HG03442 (cell line): ENCODE measurements around the gene OGFOD3.
"Not testable (repeated sequence)": the region's sequence is repeated elsewhere in the genome, so short reads cannot be mapped to it uniquely, and the experiment has no call there.

ENCODE experiments used
- ATAC-seq: cut with Tn5 transposase; IDR thresholded peaks from one replicate; pipeline ENCODE4 v1.9.1; 2021; ENCODE audit warnings: mild to moderate bottlenecking, moderate library complexity; ENCODE audit not compliant: unreplicated experiment

The OGFOD3 gene

DNA sequence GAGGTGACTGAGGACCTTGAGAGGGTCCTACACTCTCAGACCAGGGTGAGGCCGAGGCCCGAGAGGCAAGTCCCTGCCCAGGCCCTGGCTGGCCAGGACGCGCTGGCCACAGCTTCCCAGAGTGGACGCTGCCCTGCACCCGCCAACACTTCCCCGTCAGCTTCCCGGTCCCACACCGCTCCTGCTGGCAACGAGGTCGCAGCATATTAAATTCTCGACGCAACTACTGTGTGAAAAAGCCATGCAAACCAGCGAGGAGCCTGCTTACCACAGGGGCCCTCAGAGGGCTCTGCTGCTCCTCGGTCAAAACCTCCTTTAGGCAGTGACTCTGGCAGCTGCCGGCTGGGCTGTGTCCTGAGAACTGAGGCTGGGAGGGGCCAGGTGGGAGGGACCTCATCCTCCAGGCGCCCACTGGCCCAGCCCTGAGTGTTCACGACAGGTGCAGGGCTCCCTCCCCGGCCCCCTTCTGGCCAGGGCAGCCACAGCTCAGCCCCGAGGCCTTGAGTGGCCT is 61.5 kb downstream of the OGFOD3 start:
- no peak for ATAC-seq

DNA sequence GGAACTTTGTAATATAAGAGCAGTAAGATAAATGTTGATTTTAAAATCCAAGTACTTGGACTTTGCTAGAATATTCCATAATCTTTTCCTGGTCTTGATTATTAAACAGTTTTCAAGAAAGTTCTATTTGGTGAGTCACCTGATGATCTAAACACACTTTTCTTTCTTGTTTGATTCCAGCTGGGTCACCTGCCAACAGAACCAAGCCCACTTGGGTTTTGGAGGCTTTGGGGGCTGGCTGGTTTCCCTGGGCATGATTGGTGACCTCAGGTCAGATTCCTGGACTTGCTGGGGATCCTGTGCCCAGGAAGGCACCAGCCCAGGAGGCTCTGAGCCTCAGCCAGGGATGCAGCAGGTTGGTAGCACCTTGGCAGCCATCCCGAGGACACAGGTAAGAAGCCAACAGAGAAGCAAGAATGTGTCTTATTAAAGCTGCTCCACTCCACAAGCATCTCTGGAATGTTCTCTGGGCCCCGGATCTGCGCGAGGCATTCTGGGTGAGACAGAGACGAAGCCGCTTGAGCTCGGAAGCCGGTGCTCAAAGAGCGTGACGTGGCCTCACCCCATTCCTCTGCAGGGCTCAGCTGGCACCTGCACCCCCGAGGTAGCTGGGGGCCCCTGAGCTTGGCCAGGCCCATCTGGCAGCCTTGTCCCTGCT is 62.5 kb downstream of the OGFOD3 start:
- ATAC-seq, result no peak

DNA sequence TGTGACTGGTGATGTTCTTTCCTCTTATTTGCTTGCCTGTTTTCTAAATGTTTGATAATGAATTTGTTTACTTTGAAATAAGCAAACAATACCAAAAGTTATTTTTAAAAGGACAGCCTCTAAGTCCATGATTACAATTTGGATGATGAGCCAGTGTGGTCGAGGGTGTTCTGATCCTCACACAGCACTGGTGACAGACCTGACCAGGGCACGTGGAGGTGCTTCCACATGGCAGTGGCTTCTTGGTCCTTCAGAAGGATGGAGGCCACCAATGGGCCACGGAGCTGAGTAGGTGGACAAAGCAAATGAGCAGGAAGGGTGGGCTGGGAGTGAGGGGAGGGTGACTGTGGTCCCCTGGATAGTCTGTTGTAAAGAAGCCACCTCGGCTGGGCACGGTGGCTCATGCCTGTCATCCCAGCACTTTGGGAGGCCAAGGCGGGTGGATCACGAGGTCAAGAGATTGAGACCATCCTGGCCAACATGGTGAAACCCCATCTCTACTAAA is 63.5 kb downstream of the OGFOD3 start:
- no peak for ATAC-seq

DNA sequence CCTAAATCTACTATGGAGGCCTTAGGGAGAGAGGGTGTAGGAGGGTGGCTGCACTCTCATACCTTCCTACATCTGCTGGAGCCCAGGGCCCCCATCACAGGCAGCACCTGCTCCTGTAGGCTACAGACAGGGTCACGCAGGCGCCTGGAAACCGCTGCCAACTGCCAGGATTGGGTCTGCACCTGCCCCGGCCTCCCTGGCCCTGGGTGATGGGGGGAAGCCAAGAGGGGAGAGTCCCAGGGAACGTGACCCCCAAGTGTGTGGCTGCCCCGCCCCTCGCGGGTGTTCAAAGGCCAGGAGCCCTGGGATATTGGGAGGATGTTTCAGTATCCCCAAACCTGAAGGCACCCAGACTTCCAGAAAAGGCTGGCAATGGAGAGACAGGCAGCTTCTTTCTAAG is 64.9 kb downstream of the OGFOD3 start:
- no peak for ATAC-seq

DNA sequence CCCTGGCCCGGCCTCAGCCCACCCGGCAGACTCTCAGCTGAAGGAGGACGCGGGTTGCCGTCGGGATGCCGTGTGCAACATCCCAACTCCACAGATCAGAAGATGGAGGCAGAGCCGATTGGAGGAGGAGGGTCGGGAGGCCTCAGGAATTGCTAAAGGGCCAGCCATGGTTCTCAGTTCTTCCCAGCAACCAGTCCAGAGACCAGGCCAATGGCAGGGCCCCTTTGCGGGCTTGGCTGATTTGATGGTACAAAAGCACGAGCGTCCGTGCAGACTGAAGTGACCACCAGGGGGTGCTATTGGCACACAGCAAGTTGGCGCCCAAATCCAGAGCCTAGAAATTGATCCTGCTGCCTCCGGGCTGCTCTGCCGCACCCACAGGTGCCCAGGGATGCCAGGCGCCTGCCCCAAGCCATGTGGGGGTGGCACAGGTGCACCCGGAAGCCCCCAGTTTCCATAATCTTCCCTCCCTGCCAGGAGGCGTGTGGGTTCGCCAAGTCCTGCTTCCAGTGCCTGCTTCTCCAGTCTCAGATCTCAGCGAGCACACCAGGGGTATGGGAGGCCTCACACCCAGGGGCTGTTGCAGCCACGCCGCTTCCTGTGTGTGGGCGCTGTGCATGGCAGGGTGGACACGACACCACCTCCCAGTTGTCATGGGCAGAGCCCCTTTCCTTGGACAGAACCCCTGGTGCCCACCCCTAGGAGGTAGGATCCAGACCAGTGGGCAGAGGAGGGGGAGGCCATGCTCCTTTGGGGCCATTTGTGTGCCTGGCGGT is 66.5 kb downstream of the OGFOD3 start:
- no peak for ATAC-seq

DNA sequence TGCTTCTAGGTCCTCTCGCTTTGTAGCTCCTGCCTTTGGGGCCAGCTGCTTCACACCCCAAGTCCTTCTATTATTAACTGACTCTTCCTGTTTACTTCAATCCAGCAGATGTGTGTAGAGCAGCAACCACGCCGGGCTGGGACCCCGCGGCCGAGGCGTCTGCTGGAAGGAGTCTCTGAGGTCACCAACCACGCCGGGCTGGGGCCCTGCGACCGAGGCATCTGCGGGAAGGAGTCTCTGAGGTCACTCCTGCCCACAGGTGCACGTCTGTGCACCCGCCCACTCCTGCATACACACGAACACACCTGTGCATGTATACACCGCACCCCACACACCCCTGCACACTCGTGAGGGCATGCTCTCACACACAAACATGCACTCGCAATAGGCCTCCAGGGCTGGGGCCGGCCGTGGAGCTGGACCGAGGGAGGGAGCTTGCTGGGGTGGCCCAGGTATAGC is 67.1 kb downstream of the OGFOD3 start:
- ATAC-seq, result no peak

DNA sequence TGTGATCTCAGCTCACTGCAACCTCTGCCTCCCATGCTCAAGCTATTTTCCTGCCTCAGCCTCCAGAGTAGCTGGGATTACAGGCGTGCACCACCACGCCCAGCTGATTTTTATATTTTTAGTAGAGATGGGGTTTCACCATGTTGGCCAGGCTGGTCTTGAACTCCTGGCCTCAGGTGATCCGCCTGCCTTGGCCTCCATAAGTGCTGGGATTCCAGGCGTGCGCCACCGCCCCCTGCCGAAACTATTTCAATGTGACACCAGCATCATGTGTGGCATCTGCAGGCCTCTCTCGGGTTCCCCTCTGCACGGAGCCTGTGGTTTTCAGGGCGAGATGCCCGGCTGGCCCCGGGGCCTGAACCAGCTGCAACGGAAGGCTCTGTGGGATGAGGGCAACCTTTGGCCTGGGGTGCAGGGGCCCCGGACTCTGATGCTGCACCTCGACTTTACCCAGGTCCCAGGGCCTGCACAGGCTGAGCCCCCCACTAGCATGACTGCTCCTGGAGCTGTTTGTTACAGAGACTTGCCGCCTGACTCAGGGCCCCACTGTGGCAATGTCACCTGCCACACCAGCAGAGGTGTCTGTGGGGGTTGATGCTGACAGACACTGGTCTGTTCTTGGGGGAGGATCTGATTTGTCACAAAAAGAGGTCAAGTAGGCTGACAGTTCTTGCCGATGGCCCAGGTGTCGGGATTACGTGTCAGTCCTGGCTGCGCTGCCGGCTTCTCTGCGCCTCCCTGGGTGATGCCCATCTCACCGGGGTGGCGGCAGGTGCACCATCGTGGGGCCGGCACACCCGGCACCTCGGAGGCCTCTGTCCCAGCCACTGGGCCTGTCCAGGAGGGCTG is 68.0 kb downstream of the OGFOD3 start:
- no peak for ATAC-seq

DNA sequence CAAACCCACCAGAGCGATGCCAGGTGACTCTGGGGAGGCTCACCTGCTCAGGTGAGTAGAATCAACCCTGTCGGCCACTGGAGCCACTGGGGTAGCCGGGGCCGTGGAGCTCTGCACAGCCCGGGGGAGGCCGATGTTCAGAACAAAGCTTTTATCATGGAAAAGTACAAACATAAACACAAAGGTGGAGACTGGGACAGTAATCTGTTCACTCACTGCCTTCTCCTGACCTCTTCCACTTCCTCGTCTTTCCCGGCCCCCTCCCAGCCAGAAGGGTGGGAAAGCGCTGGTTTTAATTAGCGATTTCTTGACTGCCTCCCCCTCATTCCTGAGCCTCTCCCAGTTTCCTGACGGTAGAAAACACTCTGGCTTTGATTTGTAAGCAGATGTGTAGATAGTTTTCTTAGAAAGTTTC is 69.1 kb downstream of the OGFOD3 start:
- ATAC-seq, result no peak

DNA sequence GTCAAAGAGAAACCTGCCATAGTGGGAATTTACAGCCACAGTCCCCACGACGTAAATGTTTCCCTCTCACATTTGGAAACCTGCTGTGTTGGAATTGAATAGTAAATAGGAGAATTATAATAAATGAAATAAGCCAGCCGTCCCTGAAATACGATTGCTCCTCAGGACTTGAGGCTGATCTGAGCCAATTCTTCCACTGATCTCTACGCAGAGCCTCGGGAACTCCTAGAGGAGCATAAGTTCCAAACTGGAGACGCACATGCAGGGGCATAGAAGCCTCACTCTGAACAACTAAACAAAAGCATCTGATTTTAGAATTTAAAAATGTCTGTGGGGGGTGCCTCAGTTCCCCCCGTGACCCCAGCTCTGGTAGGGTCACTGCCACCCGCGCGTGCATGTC is 69.5 kb downstream of the OGFOD3 start:
- ATAC-seq, result no peak

DNA sequence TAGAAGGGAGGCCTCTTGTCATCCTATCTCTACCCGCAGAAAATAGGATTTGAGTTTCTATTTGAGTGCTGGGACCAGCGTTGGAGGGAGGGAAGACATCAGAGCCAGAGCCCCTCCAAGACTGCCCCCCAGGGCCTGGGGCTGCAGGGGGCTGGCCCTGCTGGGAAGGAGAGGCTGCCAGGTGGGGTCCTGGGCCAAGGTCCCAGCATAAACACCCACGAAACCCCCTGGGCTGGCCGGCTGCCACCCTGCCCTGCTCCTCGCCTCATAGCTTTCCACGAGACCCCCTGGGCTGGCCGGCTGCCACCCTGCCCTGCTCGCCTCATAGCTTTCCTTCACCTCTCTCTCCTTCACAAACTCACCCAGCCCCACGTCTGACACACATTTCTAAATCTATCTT is 70.0 kb downstream of the OGFOD3 start:
- ATAC-seq, result no peak

DNA sequence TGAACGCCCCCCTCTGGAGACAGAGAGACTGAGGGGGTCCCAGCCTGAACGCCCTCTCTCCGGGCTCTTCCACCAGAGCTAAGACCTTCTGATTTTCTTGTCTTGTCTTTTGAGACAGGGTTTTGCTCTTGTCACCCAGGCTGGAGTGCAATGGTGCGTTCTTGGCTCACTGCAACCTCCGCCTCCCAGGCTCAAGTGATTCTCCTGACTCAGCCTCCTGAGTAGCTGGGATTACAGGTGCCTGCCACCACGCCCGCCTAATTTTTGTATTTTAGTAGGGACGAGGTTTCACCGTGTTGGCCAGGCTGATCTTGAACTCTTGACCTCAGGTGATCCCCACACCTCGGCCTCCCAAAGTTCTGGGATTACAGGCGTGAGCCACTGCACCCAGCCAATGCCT is 70.4 kb downstream of the OGFOD3 start:
- ATAC-seq, result not testable (repeated sequence)

DNA sequence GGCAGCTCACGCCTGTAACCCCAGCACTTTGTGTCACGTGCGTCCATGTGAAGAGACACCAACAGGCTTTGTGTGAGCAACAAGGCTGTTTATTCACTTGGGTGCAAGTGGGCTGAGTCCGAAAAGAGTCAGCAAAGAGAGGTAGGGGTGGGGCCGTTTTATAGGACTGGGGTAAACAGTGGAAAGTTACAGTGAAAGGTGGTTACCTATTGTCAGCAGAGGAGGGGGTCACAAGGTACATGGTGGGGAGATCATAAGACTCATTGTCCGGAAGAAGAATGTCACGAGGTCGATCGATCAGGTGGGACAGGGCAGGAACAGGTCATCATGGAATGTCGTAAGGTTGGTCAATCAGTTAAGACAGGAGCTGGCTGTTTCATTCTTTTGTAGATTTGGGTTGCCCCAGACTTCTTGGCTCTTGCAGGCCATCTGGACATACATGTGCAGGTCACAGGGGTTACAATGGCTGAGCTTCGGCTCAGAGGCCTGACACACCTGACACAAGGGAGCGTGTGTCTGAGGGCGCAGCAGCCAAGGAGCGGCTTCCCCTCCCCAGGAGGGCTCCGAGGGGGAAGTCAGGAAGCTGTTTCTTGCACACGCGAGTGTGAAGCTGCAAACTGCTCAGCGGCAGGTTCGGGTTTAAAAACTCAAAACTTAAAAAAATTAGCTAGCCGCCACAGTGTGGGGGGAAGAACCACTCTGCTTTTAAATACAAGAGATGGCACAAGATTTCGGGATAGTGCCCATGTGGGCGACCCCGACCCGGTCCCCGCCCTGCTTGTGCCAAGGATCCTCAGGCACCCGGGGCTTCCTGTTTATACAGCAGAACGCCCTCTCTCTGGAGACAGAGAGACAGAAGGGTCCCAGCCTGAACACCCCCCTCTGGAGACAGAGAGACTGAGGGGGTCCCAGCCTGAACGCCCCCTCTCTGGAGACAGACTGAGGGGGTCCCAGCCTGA is 71.8 kb downstream of the OGFOD3 start:
- no peak for ATAC-seq

DNA sequence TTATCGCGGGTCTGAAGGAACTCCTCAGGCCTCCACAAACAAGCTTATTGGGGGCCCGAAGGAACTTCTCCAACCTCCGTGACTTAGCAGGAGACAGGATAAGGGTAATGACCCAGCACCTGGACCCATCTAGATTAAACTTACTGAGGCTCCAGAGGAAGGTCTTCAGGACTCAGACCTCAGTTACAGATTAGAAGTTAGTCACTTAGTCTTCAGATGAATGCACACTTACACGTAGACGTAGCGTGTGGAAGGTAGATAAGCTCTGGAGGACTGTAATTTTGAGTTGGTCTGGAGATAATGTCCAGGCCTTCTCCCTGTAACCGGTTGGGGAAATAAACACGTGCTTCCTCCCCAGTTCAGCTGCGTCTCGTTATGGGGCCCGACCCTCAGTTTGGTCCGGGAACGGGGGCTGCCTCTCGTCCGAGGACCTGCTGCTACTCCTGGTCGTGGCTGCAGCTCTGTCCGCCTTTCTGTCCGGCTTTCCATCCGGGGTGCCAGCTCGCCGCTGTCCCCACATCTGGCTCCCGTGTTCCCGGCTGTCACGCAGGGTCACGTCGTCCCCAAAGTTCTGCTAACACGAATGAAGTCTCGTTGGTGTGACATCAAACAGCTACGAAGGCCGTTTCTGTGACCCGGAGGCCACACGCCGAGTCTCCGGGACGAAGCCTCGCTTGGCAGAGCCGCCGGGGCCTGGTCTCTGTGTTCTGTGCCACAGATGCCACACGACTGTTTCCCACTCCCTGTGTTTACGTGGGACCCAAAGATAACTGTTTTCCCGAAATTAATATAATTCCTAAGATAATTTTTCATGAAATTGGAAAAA is 73.0 kb downstream of the OGFOD3 start:
- ATAC-seq, result no peak

DNA sequence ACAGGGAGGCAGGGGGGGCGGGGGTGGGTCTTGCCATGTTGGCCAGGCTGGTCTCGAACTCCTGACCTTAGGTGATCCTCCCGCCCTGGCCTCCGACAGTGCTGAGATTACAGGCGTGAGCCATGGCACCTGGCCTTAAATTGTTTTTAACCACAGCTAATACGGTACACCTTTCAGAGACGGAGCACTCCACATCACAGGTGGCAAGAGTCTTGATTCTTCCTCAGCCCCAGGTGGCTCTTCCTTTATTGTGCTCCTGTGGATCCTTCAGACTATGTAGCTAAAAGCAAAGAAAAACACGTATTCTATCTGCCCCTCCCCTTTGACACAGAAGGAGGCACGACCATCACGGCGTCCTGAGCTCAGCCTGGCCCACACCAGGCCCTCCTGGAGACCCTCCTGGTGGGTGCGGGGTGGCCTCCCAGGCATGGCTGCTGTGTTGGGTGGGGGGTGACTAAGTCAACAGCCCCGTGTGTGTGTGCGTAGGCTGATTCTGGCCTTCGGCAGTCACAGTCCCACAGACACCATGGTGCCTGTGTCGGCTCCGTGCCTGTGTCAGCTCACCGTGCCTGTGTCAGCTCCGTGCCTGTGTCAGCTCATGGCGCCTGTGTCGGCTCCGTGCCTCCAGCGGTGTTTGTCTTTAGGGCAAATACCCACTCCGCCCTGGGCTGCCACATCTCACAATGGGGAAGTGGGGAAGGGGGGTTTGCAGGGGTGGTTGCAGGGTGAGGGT is 74.0 kb downstream of the OGFOD3 start:
- ATAC-seq, result no peak

DNA sequence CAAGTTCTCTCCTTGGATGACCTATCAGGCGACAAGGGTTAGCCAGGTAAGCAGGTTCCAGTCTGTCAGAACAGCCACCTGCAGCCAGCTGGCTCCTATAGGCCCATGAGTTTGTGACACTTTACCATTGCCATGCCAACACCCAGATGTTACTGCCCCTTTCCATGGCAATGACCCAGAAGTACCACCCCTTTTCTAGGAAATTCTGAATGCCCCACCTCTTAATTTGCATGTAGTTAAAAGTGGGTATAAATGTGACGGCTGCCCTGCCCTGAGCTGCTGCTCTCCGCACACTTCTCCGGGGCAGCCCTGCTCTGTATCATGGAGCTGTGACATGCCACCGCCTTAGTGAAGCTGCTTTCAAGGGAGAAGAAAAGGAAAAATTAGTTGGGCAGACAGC is 74.8 kb downstream of the OGFOD3 start:
- ATAC-seq, result no peak

DNA sequence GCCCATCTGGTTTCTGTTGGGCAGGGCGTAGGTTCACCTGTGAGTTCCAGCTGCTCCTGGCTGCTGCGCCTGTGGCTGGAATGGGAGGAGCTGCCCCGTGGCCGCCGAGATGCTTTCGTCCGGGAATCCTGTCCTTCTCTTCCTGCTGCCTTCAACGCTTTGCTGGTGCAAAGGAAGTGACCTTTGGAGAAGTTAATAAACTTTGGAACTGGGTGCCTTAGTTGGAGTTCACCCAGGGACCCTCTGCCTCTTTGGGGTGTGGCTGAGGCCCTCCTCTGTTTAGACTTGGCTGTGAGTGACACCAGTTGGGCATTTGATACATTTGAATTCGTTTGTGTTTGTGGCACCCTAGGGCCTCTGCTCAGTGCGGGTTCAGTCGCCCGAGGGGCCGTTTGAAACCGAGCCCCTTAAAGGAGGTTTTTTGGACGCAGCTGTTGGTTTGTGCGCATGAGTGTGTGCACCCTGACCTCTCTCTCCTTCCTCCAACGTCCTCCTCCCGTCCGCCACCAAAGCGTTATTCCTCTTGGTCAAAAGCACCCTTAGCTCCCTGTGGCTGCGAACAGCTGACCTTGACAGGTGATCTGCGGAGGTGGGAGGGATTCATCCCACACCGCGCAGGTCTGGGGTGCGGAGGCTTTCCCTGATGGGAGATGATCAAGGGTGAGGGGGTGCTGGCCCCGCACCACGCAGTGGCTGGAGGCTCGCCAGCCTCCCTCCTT is 75.9 kb downstream of the OGFOD3 start:
- ATAC-seq, result no peak

DNA sequence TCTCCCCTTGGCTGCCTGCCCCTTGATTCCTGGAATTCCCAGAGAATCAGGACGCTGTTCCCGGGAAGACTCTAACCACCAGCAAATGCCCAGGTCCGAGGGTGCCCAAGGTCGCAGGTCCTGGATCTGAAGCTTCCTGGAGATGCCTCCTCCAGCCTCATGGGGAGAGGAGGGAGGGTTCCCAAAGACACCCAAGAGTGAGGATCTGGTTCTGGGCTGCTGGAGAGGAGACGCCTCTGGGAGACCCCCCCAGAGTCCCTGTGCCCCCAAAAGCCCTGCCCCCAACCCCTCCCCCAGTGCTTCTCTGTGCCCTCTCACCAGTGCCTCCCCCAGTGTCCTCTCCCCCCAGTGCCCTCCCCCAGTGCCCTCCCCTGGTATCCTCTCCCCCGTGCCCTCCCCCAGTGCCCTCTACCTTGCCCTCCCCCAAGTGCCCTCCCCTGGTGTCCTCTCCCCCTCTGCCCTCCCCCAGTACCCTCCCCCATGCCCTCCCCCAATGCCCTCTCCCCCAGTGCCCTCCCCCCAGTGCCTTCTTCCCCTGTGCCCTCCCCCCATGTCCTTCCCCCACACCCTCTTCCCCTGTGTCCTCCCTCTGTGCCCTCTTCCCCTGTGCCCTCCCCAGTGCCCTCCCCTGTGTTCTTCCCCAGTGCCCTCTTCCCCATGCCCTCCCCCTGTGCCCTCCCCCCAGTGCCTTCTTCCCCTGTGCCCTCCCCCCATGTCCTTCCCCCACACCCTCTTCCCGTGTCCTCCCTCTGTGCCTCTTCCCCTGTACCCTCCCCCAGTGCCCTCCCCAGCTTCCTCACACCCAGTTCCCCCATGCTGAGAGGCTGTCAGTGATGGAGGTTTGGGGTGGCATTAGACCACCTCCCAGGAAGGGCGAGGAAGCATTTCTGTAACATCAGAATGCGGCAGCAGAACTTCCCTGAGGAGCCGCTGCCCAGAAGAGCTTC is 78.5 kb downstream of the OGFOD3 start:
- ATAC-seq, result no peak
